ENCODE measurements around the gene CAPN12. TPM values are rescaled to one million over a fixed set of nuclear protein-coding genes. Genes with fewer than 3 reads are reported as not detected.

CAPN12 gene
- total RNA-seq, 1 experiment from 2014 or later = 8.8 TPM

GRCh38 chr19:38700350-38700901 is 43.8 kb downstream of the CAPN12 start:
- H3K27me3 ChIP-seq (ENCODE audit: insufficient read depth, low read length) = no peaks in the 10 kb centered on the region
- TF ChIP-seq YY1 (IDR thresholded peaks at IDR 0.05; ENCODE audit: extremely low read depth, insufficient replicate concordance, low read depth, low read length) (no peak), MAX (IDR thresholded peaks at IDR 0.05) (no peak), ZNF274 (IDR thresholded peaks at IDR 0.05; ENCODE audit: low read depth, low read length) (no peak), POLR2AphosphoS5 (IDR thresholded peaks at IDR 0.05; ENCODE audit: low read depth, low read length) (no peak), SRF (IDR thresholded peaks at IDR 0.05; ENCODE audit: low read depth) (no peak), FOSL1 (IDR thresholded peaks at IDR 0.05; ENCODE audit: low read depth) (no peak), SP1 (IDR thresholded peaks at IDR 0.05; ENCODE audit: low read depth) (no peak), ZBTB33 (IDR thresholded peaks at IDR 0.05; ENCODE audit: extremely low read depth, insufficient replicate concordance, low read length) (no peak), RAD21 (IDR thresholded peaks at IDR 0.05; ENCODE audit: low read depth) (no peak), JUND (IDR thresholded peaks at IDR 0.05) (no peak), EZH2phosphoT487 (IDR thresholded peaks at IDR 0.05; ENCODE audit: borderline replicate concordance) (no peak), ATF3 (IDR thresholded peaks at IDR 0.05) (no peak), ELF1 (IDR thresholded peaks at IDR 0.05; ENCODE audit: borderline replicate concordance, low read depth) (no peak)
- H3K9ac ChIP-seq (ENCODE audit: low read length) = no peak overlapping the region
- no peak overlapping the region for H3K4me2 ChIP-seq (ENCODE audit: low read length)
- H2AFZ ChIP-seq (ENCODE audit: low read depth, low read length, poor library complexity, severe bottlenecking) = no peak overlapping the region
- ChIA-PET RAD21 (ENCODE audit: low non-redundant PET in 1 of 2, low total read pairs in 2 of 2, uncharacterized antibody in 2 of 2, unreplicated experiment in 2 of 2) (no interaction called here), POLR2A (interaction anchor here (0.6 kb wide), 1 partner anchor 373 kb away, joined by 3 read pairs; no protein-coding TSS in a partner anchor), CTCF (no interaction called here)
- no peaks in the 10 kb centered on the region for H3K9me3 ChIP-seq (ENCODE audit: control insufficient read depth in 1 of 2, insufficient read depth in 1 of 2, low read depth in 1 of 2, low read length in 2 of 2)
- intact Hi-C loops (cut with micrococcal nuclease) = no loop called here
- peaks cover 20 to 81% of the 10 kb centered on the region in 2 experiments for H3K36me3 ChIP-seq (ENCODE audit: control insufficient read depth in 1 of 2, insufficient read depth in 2 of 2, low read length in 2 of 2)
- peaks cover 0 to 28% of the 10 kb centered on the region in 2 experiments; a peak in 2 of 4 replicates for H3K4me1 ChIP-seq (ENCODE audit: control insufficient read depth in 1 of 2, insufficient read depth in 2 of 2, low read length in 2 of 2)
- no TSS peak for BruUV-seq (replicated peaks)
- no peaks in the 10 kb centered on the region for H3K9me2 ChIP-seq (ENCODE audit: insufficient read depth)
- H4K20me1 ChIP-seq (ENCODE audit: insufficient read depth) = no peaks in the 10 kb centered on the region
- no peak overlapping the region; the same call in 1 of the 2 replicates for H3K27ac ChIP-seq (ENCODE audit: low read depth, low read length)
- peaks cover 96% of the 10 kb centered on the region for H3K79me2 ChIP-seq (ENCODE audit: insufficient read depth, low read length)
- H3K4me3 ChIP-seq (replicated peaks in 1 of 2; ENCODE audit: low read depth in 1 of 2, low read length in 2 of 2) = no peak overlapping the region
- DNase-seq (ENCODE audit: low read depth, low spot score) (no peak), ATAC-seq (no peak)
